HPDE6-E6E7 (cell line): ENCODE results near the gene MCC.
A peak's percentile ranks its signal among the peaks of the same experiment; 100 is the strongest.

Experiments used
- DNase-seq: peaks from one replicate; pipeline ENCODE4 v3.0.0; 2011; ENCODE audit warnings: missing footprints; ENCODE audit errors: extremely low spot score

MCC gene

GRCh38 chr5:113319256-113320053 is 168.8 kb downstream of the MCC start:
- no peak for DNase-seq

GRCh38 chr5:113317636-113318035 is 170.6 kb downstream of the MCC start:
- DNase-seq: no peak

GRCh38 chr5:113311301-113311700 is 177.0 kb downstream of the MCC start:
- DNase-seq: no peak

GRCh38 chr5:113302120-113302519 is 186.1 kb downstream of the MCC start:
- no peak for DNase-seq

GRCh38 chr5:113299591-113299990 is 188.7 kb downstream of the MCC start:
- DNase-seq: no peak

- DNase-seq: no peak
Measured at GRCh38 chr5:113296676-113297075, 191.6 kb downstream of the MCC start.

- DNase-seq: no peak
Measured at GRCh38 chr5:113295111-113295539, 193.1 kb downstream of the MCC start.

GRCh38 chr5:113294311-113295110 is 193.7 kb downstream of the MCC start:
- DNase-seq: peak; percentile 82

GRCh38 chr5:113293975-113294310 is 194.3 kb downstream of the MCC start:
- DNase-seq: no peak

GRCh38 chr5:113293068-113293974 is 194.9 kb downstream of the MCC start:
- no peak for DNase-seq

- DNase-seq: no peak
Measured at GRCh38 chr5:113292462-113292861, 195.8 kb downstream of the MCC start.

GRCh38 chr5:113283558-113283957 is 204.7 kb downstream of the MCC start:
- DNase-seq: no peak

- no peak for DNase-seq
Measured at GRCh38 chr5:113282472-113282871, 205.8 kb downstream of the MCC start.

- no peak for DNase-seq
Measured at GRCh38 chr5:113281194-113281593, 207.1 kb downstream of the MCC start.

- DNase-seq: no peak
Measured at GRCh38 chr5:113280541-113280940, 207.7 kb downstream of the MCC start.

GRCh38 chr5:113278976-113279375 is 209.3 kb downstream of the MCC start:
- no peak for DNase-seq

GRCh38 chr5:113276493-113276892 is 211.8 kb downstream of the MCC start:
- DNase-seq: no peak

GRCh38 chr5:113276001-113276400 is 212.3 kb downstream of the MCC start:
- DNase-seq: no peak

- DNase-seq: no peak
Measured at GRCh38 chr5:113274836-113275414, 213.3 kb downstream of the MCC start.

- no peak for DNase-seq
Measured at GRCh38 chr5:113273948-113274347, 214.3 kb downstream of the MCC start.

- no peak for DNase-seq
Measured at GRCh38 chr5:113271745-113272454, 216.4 kb downstream of the MCC start.
